ENCODE results near the gene RHBDL1.

RHBDL1 gene

GRCh38 chr16:629833-630248 lies 45.6 kb upstream of the RHBDL1 start:
- Histone ChIP-seq H3K4me3 (ENCODE audit: low read length, poor library complexity, severe bottlenecking) (no peak overlapping the region), H3K27me3 (ENCODE audit: insufficient read depth, low read length, poor library complexity, severe bottlenecking) (no peaks in the 10 kb centered on the region), H3K9me2 (replicated peaks; ENCODE audit: low read depth, low read length) (no peaks in the 10 kb centered on the region), H3K9me3 (ENCODE audit: insufficient read depth, low read depth, low read length) (no peaks in the 10 kb centered on the region), H3K4me1 (ENCODE audit: insufficient read depth, low read length, poor library complexity, severe bottlenecking) (no peaks in the 10 kb centered on the region), H2AFZ (ENCODE audit: low read length) (no peak overlapping the region), H3K4me2 (ENCODE audit: low read depth, low read length, poor library complexity, severe bottlenecking) (no peak overlapping the region), H3K9ac (ENCODE audit: low read depth, low read length, poor library complexity, severe bottlenecking) (no peak overlapping the region), H3K79me2 (ENCODE audit: insufficient read depth, low read length) (peaks cover 3% of the 10 kb centered on the region; the same call in 1 of the 2 replicates), H3K36me3 (ENCODE audit: insufficient read depth, low read length) (no peaks in the 10 kb centered on the region), H4K20me1 (ENCODE audit: insufficient read depth, low read length, poor library complexity, severe bottlenecking) (no peaks in the 10 kb centered on the region), H3F3A (ENCODE audit: low read depth) (no peaks in the 10 kb centered on the region)
- no peak for TF ChIP-seq EZH2phosphoT487 (IDR thresholded peaks at IDR 0.05; ENCODE audit: borderline replicate concordance)
- TF ChIP-seq CTCF (conservative IDR thresholded peaks at IDR 0.05; ENCODE audit: low read length), result no peak

DNA sequence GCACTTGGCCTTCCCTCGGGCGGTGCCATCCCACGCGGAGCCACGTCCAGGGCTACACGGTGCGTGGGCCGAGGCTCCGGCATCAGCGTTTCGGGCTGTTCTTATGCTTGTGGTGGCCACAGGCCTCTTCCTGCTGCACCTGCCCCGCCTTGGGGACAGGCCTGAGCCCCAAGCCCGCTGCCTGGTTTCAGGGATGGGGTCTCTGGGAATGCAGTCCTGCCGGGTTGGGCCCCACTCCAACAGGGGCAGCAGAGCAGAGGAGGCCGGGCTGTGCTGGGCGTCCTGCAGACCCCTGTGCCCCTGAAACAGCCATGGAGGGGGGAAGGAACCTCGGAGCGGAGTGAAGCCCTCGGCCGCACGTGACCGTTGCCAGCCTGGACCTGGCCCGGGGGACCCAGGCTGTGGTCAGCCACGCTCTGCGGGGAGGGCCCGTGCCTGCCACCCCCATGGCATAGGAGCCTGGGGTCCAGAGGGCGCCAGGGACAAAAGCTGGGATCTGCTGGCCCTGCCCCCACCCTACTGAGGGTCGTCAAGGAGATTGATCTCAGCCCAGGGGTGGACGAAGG lies 45.1 kb upstream of the RHBDL1 start:
- no peaks in the 10 kb centered on the region for H3F3A ChIP-seq (ENCODE audit: low read depth)
- no peak overlapping the region for H3K9ac ChIP-seq (ENCODE audit: low read depth, low read length, poor library complexity, severe bottlenecking)
- no peak overlapping the region for H3K4me2 ChIP-seq (ENCODE audit: low read depth, low read length, poor library complexity, severe bottlenecking)
- no peaks in the 10 kb centered on the region for H3K4me1 ChIP-seq (ENCODE audit: insufficient read depth, low read length, poor library complexity, severe bottlenecking)
- no peaks in the 10 kb centered on the region for H3K36me3 ChIP-seq (ENCODE audit: insufficient read depth, low read length)
- H3K9me2 ChIP-seq (replicated peaks; ENCODE audit: low read depth, low read length), result no peaks in the 10 kb centered on the region
- H3K4me3 ChIP-seq (ENCODE audit: low read length, poor library complexity, severe bottlenecking), result no peak overlapping the region
- H3K79me2 ChIP-seq (ENCODE audit: insufficient read depth, low read length), result peaks cover 8% of the 10 kb centered on the region
- no peaks in the 10 kb centered on the region for H4K20me1 ChIP-seq (ENCODE audit: insufficient read depth, low read length, poor library complexity, severe bottlenecking)
- no peaks in the 10 kb centered on the region for H3K27me3 ChIP-seq (ENCODE audit: insufficient read depth, low read length, poor library complexity, severe bottlenecking)
- TF ChIP-seq EZH2phosphoT487 (IDR thresholded peaks at IDR 0.05; ENCODE audit: borderline replicate concordance), result no peak
- no peak for TF ChIP-seq CTCF (conservative IDR thresholded peaks at IDR 0.05; ENCODE audit: low read length)
- H3K9me3 ChIP-seq (ENCODE audit: insufficient read depth, low read depth, low read length), result no peaks in the 10 kb centered on the region
- no peak overlapping the region for H2AFZ ChIP-seq (ENCODE audit: low read length)

- H3K9me2 ChIP-seq (replicated peaks; ENCODE audit: low read depth, low read length), result no peaks in the 10 kb centered on the region
- H3F3A ChIP-seq (ENCODE audit: low read depth), result no peaks in the 10 kb centered on the region
- H3K9ac ChIP-seq (ENCODE audit: low read depth, low read length, poor library complexity, severe bottlenecking), result no peak within 1 kb of the TSS
- TF ChIP-seq EZH2phosphoT487 (IDR thresholded peaks at IDR 0.05; ENCODE audit: borderline replicate concordance) (no peak), CTCF (conservative IDR thresholded peaks at IDR 0.05; ENCODE audit: low read length) (no peak)
- H4K20me1 ChIP-seq (ENCODE audit: insufficient read depth, low read length, poor library complexity, severe bottlenecking), result no peaks in the 10 kb centered on the region
- peaks cover 14% of the 10 kb centered on the region for H3K79me2 ChIP-seq (ENCODE audit: insufficient read depth, low read length)
- no peak within 1 kb of the TSS for H3K4me2 ChIP-seq (ENCODE audit: low read depth, low read length, poor library complexity, severe bottlenecking)
- no peaks in the 10 kb centered on the region for H3K4me1 ChIP-seq (ENCODE audit: insufficient read depth, low read length, poor library complexity, severe bottlenecking)
- H3K9me3 ChIP-seq (ENCODE audit: insufficient read depth, low read depth, low read length), result no peaks in the 10 kb centered on the region
- H3K36me3 ChIP-seq (ENCODE audit: insufficient read depth, low read length), result no peaks in the 10 kb centered on the region
- no peak within 1 kb of the TSS for H3K4me3 ChIP-seq (ENCODE audit: low read length, poor library complexity, severe bottlenecking)
- no peaks in the 10 kb centered on the region for H3K27me3 ChIP-seq (ENCODE audit: insufficient read depth, low read length, poor library complexity, severe bottlenecking)
- H2AFZ ChIP-seq (ENCODE audit: low read length), result no peak within 1 kb of the TSS
These were observed 44.6 kb upstream of the RHBDL1 start, which contains the start of gene WFIKKN1 for GRCh38 chr16:630815-631405. Gene WFIKKN1 (plus strand): TSS chr16:630985. CDS start chr16:631254, 269 bp downstream.
